HepG2 (cell line): ENCODE measurements around the gene MB. TPM values are rescaled to one million over a fixed set of nuclear protein-coding genes. Genes with fewer than 3 reads are reported as not detected.

Experiments
- ATAC-seq: fragments of 200-7000 bp; cut with Tn5 transposase; 3 replicates; pipeline ENCODE4 v1.9.1; 2020; ENCODE audit warnings: mild to moderate bottlenecking, moderate library complexity
- BruUV-seq: library from RNA; stranded (reverse); fragments of 400-500 nt; replicated peaks from 2 replicates; lab custom pipeline; 2021; lab: Mats Ljungman, UMichigan
- CTCF ChIA-PET: fragments of 300-600 bp; formaldehyde crosslinking; extraction: SDS; loops from one replicate; lab custom pipeline; 2021; ENCODE audit warnings: low total read pairs, inconsistent platforms, low intra/inter-chr PET ratio; lab: Yijun Ruan, JAX
- POLR2A ChIA-PET: fragments of 350-600 bp; sonication (Branson Sonifier 250); formaldehyde crosslinking; loops from one replicate; lab custom pipeline; 2020; ENCODE audit warnings: antibody characterized with exemption, inconsistent platforms; lab: Yijun Ruan, JAX
- DNase-seq: peaks from one replicate; pipeline ENCODE4 v3.0.0-alpha.2; 2015; ENCODE audit warnings: low spot score
- FAIRE-seq: peaks from 3 replicates; lab custom pipeline; 2011; peaks lifted over from hg19 to GRCh38; lab: Jason Lieb, UNC
- H2AFZ ChIP-seq: one replicate; pipeline ENCODE4 v1.6.1; 2011; ENCODE audit warnings: low read length, inconsistent platforms
- H3K27ac ChIP-seq: fragments of 300-600 bp; 3 replicates; pipeline ENCODE4 v1.8.0; 2011; ENCODE audit warnings: mixed run types, mild to moderate bottlenecking, mixed read lengths, low read length, inconsistent platforms; ENCODE audit not compliant: insufficient read depth; ENCODE audit errors: extremely low read length
- H3K27me3 ChIP-seq, 2 experiments: fragments of 200-600 bp in 1 of 2; 2 replicates in 1 of 2; 3 replicates in 1 of 2; pipeline versions ENCODE4 v1.6.0 to v1.8.0; 2011; ENCODE audit warnings: low read length in 2 of 2, mild to moderate bottlenecking in 2 of 2, moderate library complexity in 2 of 2, inconsistent platforms in 1 of 2; ENCODE audit not compliant: insufficient read depth in 2 of 2, control insufficient read depth in 1 of 2
- H3K36me3 ChIP-seq, 2 experiments: fragments of 200-600 bp in 1 of 2; replicated peaks in 1 of 2; 2 replicates in 1 of 2; 3 replicates in 1 of 2; pipeline versions ENCODE4 v1.5.1 to v1.8.0; 2011; ENCODE audit warnings: low read length in 2 of 2, inconsistent platforms in 1 of 2; ENCODE audit not compliant: insufficient read depth in 2 of 2, control insufficient read depth in 1 of 2
- H3K4me1 ChIP-seq: 2 replicates; pipeline ENCODE4 v1.5.1; 2012; ENCODE audit warnings: low read length, inconsistent platforms; ENCODE audit not compliant: insufficient read depth
- H3K4me2 ChIP-seq: 2 replicates; pipeline ENCODE4 v1.6.0; 2011; ENCODE audit warnings: low read depth, low read length, inconsistent platforms
- H3K4me3 ChIP-seq, 3 experiments: fragments of 200-600 bp in 1 of 3; sonication (generic), shearing (Covaris generic) in 1 of 3; replicated peaks in 1 of 3; 2 replicates each; pipeline ENCODE4 v1.5.1; 2011 to 2016; ENCODE audit warnings: low read length in 3 of 3, inconsistent platforms in 2 of 3, low read depth in 2 of 3, mild to moderate bottlenecking in 2 of 3, control low read depth in 1 of 3, mixed read lengths in 1 of 3; ENCODE audit not compliant: insufficient read depth in 1 of 3
- H3K79me2 ChIP-seq: one replicate; pipeline ENCODE4 v1.6.1; 2011; ENCODE audit warnings: low read length, inconsistent platforms; ENCODE audit not compliant: insufficient read depth
- H3K9ac ChIP-seq: 2 replicates; pipeline ENCODE4 v1.6.0; 2011; ENCODE audit warnings: mild to moderate bottlenecking, low read depth, low read length, inconsistent platforms; ENCODE audit not compliant: insufficient read depth
- H3K9me3 ChIP-seq: 2 replicates; pipeline ENCODE4 v1.5.1; 2012; ENCODE audit warnings: mild to moderate bottlenecking, low read length
- H4K20me1 ChIP-seq: 2 replicates; pipeline ENCODE4 v1.6.0; 2011; ENCODE audit warnings: inconsistent platforms, mild to moderate bottlenecking, low read length, moderate library complexity; ENCODE audit not compliant: insufficient read depth
- SMAD9 ChIP-seq: sonication (generic); formaldehyde crosslinking; IDR thresholded peaks from 2 replicates; pipeline ENCODE4 v1.5.1; 2020; ENCODE audit warnings: mild to moderate bottlenecking, missing genetic modification reagents
- ZNF24 ChIP-seq: fragments of 450-650 bp; IDR thresholded peaks from 2 replicates; pipeline ENCODE4 v1.6.1; 2017; ENCODE audit warnings: antibody characterized with exemption, mild to moderate bottlenecking
- ZNF256 ChIP-seq: sonication (generic); formaldehyde crosslinking; conservative IDR thresholded peaks from 2 replicates; pipeline ENCODE4 v1.4.0; 2020; ENCODE audit warnings: missing genetic modification reagents
- ZNF768 ChIP-seq: sonication (generic); formaldehyde crosslinking; IDR thresholded peaks from 2 replicates; pipeline ENCODE4 v1.4.0; 2020; ENCODE audit warnings: missing genetic modification reagents
- WGBS: methylation state at CpG from one replicate; pipeline ENCODE4 v1.1.6; 2017; ENCODE audit warnings: low lambda C conversion rate; 5-methylcytosine and 5-hydroxymethylcytosine counted together
- in situ Hi-C: cut with HindIII; loops from 2 replicates; pipeline ENCODE4 v1.10.0; 2017; ENCODE audit warnings: low pct_unique_long_range_greater_than_20kb; ENCODE audit not compliant: extremely low pct_ligation_motif_present
- intact Hi-C: fragments of 100-400 bp; cut with micrococcal nuclease; formaldehyde crosslinking; loops from one replicate; pipeline ENCODE4 v1.10.0; 2022; ENCODE audit not compliant: unreplicated experiment
- polyA plus RNA-seq, 8 experiments: library from polyadenylated mRNA; depleted of rRNA in 3 of 8; stranded (reverse) in 7 of 8; unstranded in 1 of 8; fragments of >200 nt; fragmentation: Illumina TruSeq in 4 of 8; extraction: Trizol in 4 of 8; gene quantifications; 2 replicates each; pipeline versions ENCODE4 v1.2.1 to v1.2.3, GENCODE V29; 2011 to 2016; ENCODE audit warnings: low read depth in 4 of 8, missing spikeins in 1 of 8, mixed read lengths in 1 of 8; ENCODE audit not compliant: insufficient read depth in 1 of 8
- total RNA-seq, 5 experiments: library from RNA; depleted of rRNA; stranded (reverse); fragments of >200 nt; fragmentation: Illumina TruSeq; extraction: Trizol; gene quantifications; 2 replicates each; pipeline ENCODE4 v1.2.3, GENCODE V29; 2016; ENCODE audit warnings: low read depth in 1 of 5
- TF ChIP-seq, protein P1 (sequence below): sonication (generic); formaldehyde crosslinking; IDR thresholded peaks from 2 replicates; pipeline ENCODE4 v1.4.0; 2020; ENCODE audit warnings: mild to moderate bottlenecking, missing genetic modification reagents, borderline replicate concordance

Gene MB
- total and polyA plus RNA-seq, 2 of the 13 experiments (the other 11 are each of a cell fraction or from before 2014, with no cell fraction given) = 0.07 TPM; not detected in 1

DNA sequence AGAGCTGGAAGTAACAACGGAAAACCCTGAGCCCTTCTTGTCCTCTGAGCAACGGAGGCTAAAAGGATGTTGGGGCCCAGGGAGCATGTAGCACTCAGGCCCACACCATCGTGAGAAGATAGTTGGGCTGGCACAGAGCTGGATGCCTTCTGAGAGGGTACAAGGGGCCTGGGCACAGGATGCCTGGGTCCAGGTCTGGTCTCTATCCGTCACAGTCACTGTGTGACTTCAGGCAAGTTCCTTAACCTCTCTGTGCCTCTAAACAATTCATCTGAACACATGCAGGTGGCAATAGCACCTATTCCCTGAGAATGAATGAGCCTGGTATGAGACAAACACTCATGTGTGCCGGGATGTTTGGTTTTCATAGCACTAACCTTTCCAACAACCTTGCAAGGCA lies 29.2 kb downstream of the MB start:
- DNase-seq (no peak), FAIRE-seq (no peak), ATAC-seq (no peak)
- Histone ChIP-seq H3K27ac (no peak overlapping the region), H3K4me2 (no peak overlapping the region), H3K4me1 (peaks cover 29% of the 10 kb centered on the region), H4K20me1 (no peaks in the 10 kb centered on the region), H3K9me3 (no peaks in the 10 kb centered on the region), H3K4me3 (no peak overlapping the region), H3K27me3 (peaks cover 0 to 29% of the 10 kb centered on the region in 2 experiments; a peak in 3 of 5 replicates), H2AFZ (no peak overlapping the region), H3K9ac (no peak overlapping the region), H3K36me3 (no peaks in the 10 kb centered on the region), H3K79me2 (no peaks in the 10 kb centered on the region)
- ChIA-PET CTCF (no interaction called here), POLR2A (no interaction called here)
- WGBS = 34% methylated on average over 5 of the region's 5 CpGs
- TF ChIP-seq, protein P1, sequence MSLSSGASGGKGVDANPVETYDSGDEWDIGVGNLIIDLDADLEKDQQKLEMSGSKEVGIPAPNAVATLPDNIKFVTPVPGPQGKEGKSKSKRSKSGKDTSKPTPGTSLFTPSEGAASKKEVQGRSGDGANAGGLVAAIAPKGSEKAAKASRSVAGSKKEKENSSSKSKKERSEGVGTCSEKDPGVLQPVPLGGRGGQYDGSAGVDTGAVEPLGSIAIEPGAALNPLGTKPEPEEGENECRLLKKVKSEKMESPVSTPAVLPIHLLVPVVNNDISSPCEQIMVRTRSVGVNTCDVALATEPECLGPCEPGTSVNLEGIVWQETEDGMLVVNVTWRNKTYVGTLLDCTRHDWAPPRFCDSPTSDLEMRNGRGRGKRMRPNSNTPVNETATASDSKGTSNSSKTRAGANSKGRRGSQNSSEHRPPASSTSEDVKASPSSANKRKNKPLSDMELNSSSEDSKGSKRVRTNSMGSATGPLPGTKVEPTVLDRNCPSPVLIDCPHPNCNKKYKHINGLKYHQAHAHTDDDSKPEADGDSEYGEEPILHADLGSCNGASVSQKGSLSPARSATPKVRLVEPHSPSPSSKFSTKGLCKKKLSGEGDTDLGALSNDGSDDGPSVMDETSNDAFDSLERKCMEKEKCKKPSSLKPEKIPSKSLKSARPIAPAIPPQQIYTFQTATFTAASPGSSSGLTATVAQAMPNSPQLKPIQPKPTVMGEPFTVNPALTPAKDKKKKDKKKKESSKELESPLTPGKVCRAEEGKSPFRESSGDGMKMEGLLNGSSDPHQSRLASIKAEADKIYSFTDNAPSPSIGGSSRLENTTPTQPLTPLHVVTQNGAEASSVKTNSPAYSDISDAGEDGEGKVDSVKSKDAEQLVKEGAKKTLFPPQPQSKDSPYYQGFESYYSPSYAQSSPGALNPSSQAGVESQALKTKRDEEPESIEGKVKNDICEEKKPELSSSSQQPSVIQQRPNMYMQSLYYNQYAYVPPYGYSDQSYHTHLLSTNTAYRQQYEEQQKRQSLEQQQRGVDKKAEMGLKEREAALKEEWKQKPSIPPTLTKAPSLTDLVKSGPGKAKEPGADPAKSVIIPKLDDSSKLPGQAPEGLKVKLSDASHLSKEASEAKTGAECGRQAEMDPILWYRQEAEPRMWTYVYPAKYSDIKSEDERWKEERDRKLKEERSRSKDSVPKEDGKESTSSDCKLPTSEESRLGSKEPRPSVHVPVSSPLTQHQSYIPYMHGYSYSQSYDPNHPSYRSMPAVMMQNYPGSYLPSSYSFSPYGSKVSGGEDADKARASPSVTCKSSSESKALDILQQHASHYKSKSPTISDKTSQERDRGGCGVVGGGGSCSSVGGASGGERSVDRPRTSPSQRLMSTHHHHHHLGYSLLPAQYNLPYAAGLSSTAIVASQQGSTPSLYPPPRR (CRISPR knock-in tag) = no peak
- TF ChIP-seq ZNF768 (CRISPR knock-in tag) = peak; percentile 86
- in situ Hi-C loops = loop anchor here (5.0 kb wide), 1 partner anchor 236 kb away; no protein-coding TSS in a partner anchor
- intact Hi-C loops = no loop called here
- no TSS peak for BruUV-seq

GRCh38 chr22:35587447-35587870 lies 29.7 kb downstream of the MB start:
- in situ Hi-C loops (loop anchor here (5.0 kb wide), 1 partner anchor 235 kb away; no protein-coding TSS in a partner anchor), intact Hi-C loops (no loop called here)
- H3K27ac ChIP-seq = no peak overlapping the region
- ATAC-seq (no peak), DNase-seq (no peak), FAIRE-seq (no peak)
- peaks cover 25% of the 10 kb centered on the region for H3K4me1 ChIP-seq
- ChIA-PET CTCF (no interaction called here), POLR2A (no interaction called here)
- no peak overlapping the region for H2AFZ ChIP-seq
- no peaks in the 10 kb centered on the region for H3K36me3 ChIP-seq
- no peaks in the 10 kb centered on the region for H3K79me2 ChIP-seq
- H3K4me2 ChIP-seq = no peak overlapping the region
- no TSS peak for BruUV-seq
- no peaks in the 10 kb centered on the region for H4K20me1 ChIP-seq
- no peaks in the 10 kb centered on the region for H3K9me3 ChIP-seq
- no peak for TF ChIP-seq ZNF256 (CRISPR knock-in tag)
- TF ChIP-seq SMAD9 (CRISPR knock-in tag) = no peak
- TF ChIP-seq ZNF24 = no peak
- WGBS = 28% methylated on average over 4 of the region's 6 CpGs
- H3K9ac ChIP-seq = no peak overlapping the region
- H3K27me3 ChIP-seq = peaks cover 0 to 29% of the 10 kb centered on the region in 2 experiments; a peak in 3 of 5 replicates
- H3K4me3 ChIP-seq = no peak overlapping the region
